ENCODE results near the gene MGAT1.

DNA sequence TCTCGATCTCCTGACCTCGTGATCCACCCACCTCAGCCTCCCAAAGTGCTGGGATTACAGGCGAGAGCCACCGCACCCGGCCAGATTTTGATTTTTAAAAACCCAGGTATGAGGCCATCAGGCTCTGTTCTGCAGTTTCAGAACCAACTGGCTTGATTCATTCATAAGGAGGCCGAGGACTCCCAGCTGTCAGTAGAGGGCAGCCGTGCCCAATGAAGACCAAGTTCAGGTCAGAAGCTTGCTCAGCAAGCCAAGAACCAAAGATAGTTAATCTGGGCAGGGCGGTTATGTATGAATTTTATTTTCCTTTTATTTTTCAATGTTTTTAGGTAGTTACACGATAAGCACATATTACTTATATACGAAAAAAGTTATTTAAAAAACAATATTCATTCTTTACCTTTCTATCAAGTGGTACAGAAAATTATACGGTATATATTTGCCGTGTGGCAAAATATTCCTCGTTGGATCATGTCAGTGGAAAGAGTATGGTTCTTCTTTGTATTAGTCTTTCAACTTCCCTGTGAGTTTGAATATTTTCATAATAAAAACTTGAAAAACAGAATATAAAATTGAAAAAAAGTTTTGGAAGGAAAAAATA lies 18.0 kb downstream of the MGAT1 start:
- TF ChIP-seq, protein P1, sequence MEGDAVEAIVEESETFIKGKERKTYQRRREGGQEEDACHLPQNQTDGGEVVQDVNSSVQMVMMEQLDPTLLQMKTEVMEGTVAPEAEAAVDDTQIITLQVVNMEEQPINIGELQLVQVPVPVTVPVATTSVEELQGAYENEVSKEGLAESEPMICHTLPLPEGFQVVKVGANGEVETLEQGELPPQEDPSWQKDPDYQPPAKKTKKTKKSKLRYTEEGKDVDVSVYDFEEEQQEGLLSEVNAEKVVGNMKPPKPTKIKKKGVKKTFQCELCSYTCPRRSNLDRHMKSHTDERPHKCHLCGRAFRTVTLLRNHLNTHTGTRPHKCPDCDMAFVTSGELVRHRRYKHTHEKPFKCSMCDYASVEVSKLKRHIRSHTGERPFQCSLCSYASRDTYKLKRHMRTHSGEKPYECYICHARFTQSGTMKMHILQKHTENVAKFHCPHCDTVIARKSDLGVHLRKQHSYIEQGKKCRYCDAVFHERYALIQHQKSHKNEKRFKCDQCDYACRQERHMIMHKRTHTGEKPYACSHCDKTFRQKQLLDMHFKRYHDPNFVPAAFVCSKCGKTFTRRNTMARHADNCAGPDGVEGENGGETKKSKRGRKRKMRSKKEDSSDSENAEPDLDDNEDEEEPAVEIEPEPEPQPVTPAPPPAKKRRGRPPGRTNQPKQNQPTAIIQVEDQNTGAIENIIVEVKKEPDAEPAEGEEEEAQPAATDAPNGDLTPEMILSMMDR (IDR thresholded peaks at IDR 0.05), result no peak
- TF ChIP-seq POLR2A (IDR thresholded peaks at IDR 0.05), result no peak

Measured in lower leg skin (tissue), 3 donors.